GM18519 (cell line): ENCODE measurements around the gene PCSK2.

ENCODE experiments used
- ATAC-seq: cut with Tn5 transposase; IDR thresholded peaks from one replicate; pipeline ENCODE4 v1.9.1; 2021; ENCODE audit warnings: mild to moderate bottlenecking, moderate library complexity; ENCODE audit not compliant: unreplicated experiment, low FRiP score

Gene PCSK2

GRCh38 chr20:17439616-17440296 lies 212.9 kb downstream of the PCSK2 start:
- ATAC-seq: no peak

- no peak for ATAC-seq
These were observed 214.9 kb downstream of the PCSK2 start for GRCh38 chr20:17441745-17442144.

GRCh38 chr20:17442588-17442987 lies 215.7 kb downstream of the PCSK2 start:
- ATAC-seq: no peak

GRCh38 chr20:17443131-17443858 lies 216.5 kb downstream of the PCSK2 start:
- ATAC-seq: no peak

GRCh38 chr20:17444091-17444490 lies 217.3 kb downstream of the PCSK2 start:
- no peak for ATAC-seq

- no peak for ATAC-seq
These were observed 218.7 kb downstream of the PCSK2 start for GRCh38 chr20:17445543-17445942.

GRCh38 chr20:17446171-17446570 lies 219.3 kb downstream of the PCSK2 start:
- ATAC-seq: no peak

- no peak for ATAC-seq
These were observed 221.2 kb downstream of the PCSK2 start for GRCh38 chr20:17448071-17448470.

GRCh38 chr20:17449031-17449430 lies 222.2 kb downstream of the PCSK2 start:
- no peak for ATAC-seq

GRCh38 chr20:17452441-17452840 lies 225.6 kb downstream of the PCSK2 start:
- ATAC-seq: no peak

- no peak for ATAC-seq
These were observed 226.8 kb downstream of the PCSK2 start for GRCh38 chr20:17453592-17453991.

GRCh38 chr20:17456279-17456678 lies 229.4 kb downstream of the PCSK2 start:
- ATAC-seq: no peak

- no peak for ATAC-seq
These were observed 230.2 kb downstream of the PCSK2 start for GRCh38 chr20:17457079-17457478.

GRCh38 chr20:17457588-17458190 lies 230.8 kb downstream of the PCSK2 start:
- no peak for ATAC-seq

- no peak for ATAC-seq
These were observed 233.3 kb downstream of the PCSK2 start for GRCh38 chr20:17460119-17460518.

GRCh38 chr20:17461941-17462340 lies 235.1 kb downstream of the PCSK2 start:
- ATAC-seq: no peak

- no peak for ATAC-seq
These were observed 236.9 kb downstream of the PCSK2 start for GRCh38 chr20:17463711-17464110.

- no peak for ATAC-seq
These were observed 238.4 kb downstream of the PCSK2 start for GRCh38 chr20:17465236-17465635.

GRCh38 chr20:17466641-17467040 lies 239.8 kb downstream of the PCSK2 start:
- no peak for ATAC-seq

- no peak for ATAC-seq
These were observed 240.3 kb downstream of the PCSK2 start for GRCh38 chr20:17467120-17467655.

- ATAC-seq: no peak
These were observed 241.4 kb downstream of the PCSK2 start for GRCh38 chr20:17468073-17468840.
